Neural progenitor cell (in vitro differentiated cells): ENCODE results near the gene RELB.

Source experiments
- CTCF ChIP-seq: fragments of 200-600 bp; sonication (generic); IDR thresholded peaks from 2 replicates; pipeline ENCODE4 v1.5.1; 2017; ENCODE audit warnings: antibody characterized with exemption, mild to moderate bottlenecking
- EZH2 ChIP-seq: fragments of 200-600 bp; sonication (generic); IDR thresholded peaks from 2 replicates; pipeline ENCODE4 v1.6.1; 2017; ENCODE audit warnings: antibody characterized with exemption, mild to moderate bottlenecking, moderate library complexity

GRCh38 chr19:45010306-45010705 is 9.0 kb downstream of the RELB start:
- no peak for TF ChIP-seq CTCF
- no peak for TF ChIP-seq EZH2
